AG04449 (cell line): ENCODE data around the gene ADCY10.

ENCODE experiments used
- CTCF ChIA-PET: fragments of 350-600 bp; formaldehyde crosslinking; extraction: SDS; loops from one replicate; lab custom pipeline; 2021; ENCODE audit warnings: antibody characterized with exemption; lab: Yijun Ruan, JAX
- POLR2A ChIA-PET: fragments of 400-600, 350-600 bp; formaldehyde crosslinking; extraction: SDS; loops from one replicate; lab custom pipeline; 2020; ENCODE audit warnings: antibody characterized with exemption, inconsistent platforms; lab: Yijun Ruan, JAX
- DNase-seq: peaks from one replicate; pipeline ENCODE4 v3.0.0-alpha.2; 2010; ENCODE audit warnings: low read depth, low spot score
- H3K4me3 ChIP-seq: 2 replicates; pipeline ENCODE4 v1.5.1; 2011; ENCODE audit warnings: low read depth, mild to moderate bottlenecking, control low read depth, low read length
- CTCF ChIP-seq: IDR thresholded peaks from one replicate; pipeline ENCODE4 v1.5.1; 2011; ENCODE audit warnings: mild to moderate bottlenecking, moderate library complexity, low read length, control low read depth, inconsistent platforms; ENCODE audit not compliant: insufficient read depth; ENCODE audit errors: missing control alignments

ADCY10 gene

GRCh38 chr1:167789501-167789900 lies 124.4 kb downstream of the ADCY10 start:
- ChIA-PET CTCF (interaction anchor here (2.2 kb wide), 1 partner anchor 13 kb away, joined by 13 read pairs; no protein-coding TSS in a partner anchor), POLR2A (no interaction called here)
- no peak for TF ChIP-seq CTCF
- DNase-seq: no peak
- H3K4me3 ChIP-seq: no peak overlapping the region

GRCh38 chr1:167786502-167786901 lies 127.4 kb downstream of the ADCY10 start:
- TF ChIP-seq CTCF: no peak
- DNase-seq: no peak
- POLR2A ChIA-PET: interaction anchor here (0.9 kb wide), 1 partner anchor 10 kb away, joined by 3 read pairs; no protein-coding TSS in a partner anchor
- no peak overlapping the region for H3K4me3 ChIP-seq
- CTCF ChIA-PET: interaction anchor here (1.0 kb wide), 1 partner anchor 14 kb away, joined by 3 read pairs; no protein-coding TSS in a partner anchor

- ChIA-PET POLR2A (no interaction called here), CTCF (no interaction called here)
- H3K4me3 ChIP-seq: no peak overlapping the region
- no peak for DNase-seq
- no peak for TF ChIP-seq CTCF
Observed at GRCh38 chr1:167784876-167785550, 128.9 kb downstream of the ADCY10 start.

GRCh38 chr1:167782946-167783345 lies 131.0 kb downstream of the ADCY10 start:
- DNase-seq: no peak
- no peak for TF ChIP-seq CTCF
- CTCF ChIA-PET: interaction anchor here (0.8 kb wide), 1 partner anchor 20 kb away, joined by 3 read pairs; no protein-coding TSS in a partner anchor
- POLR2A ChIA-PET: no interaction called here
- H3K4me3 ChIP-seq: no peak overlapping the region

- TF ChIP-seq CTCF: no peak
- ChIA-PET CTCF (interaction anchor here (1.0 kb wide), 1 partner anchor 17 kb away, joined by 4 read pairs; no protein-coding TSS in a partner anchor), POLR2A (no interaction called here)
- H3K4me3 ChIP-seq: no peak overlapping the region
- no peak for DNase-seq
Observed at GRCh38 chr1:167781558-167781957, 132.4 kb downstream of the ADCY10 start.

GRCh38 chr1:167777269-167777650 lies 136.7 kb downstream of the ADCY10 start:
- no peak for DNase-seq
- ChIA-PET POLR2A (no interaction called here), CTCF (no interaction called here)

More at GRCh38 chr1:167777269-167777650, 136.7 kb downstream of the ADCY10 start:
- TF ChIP-seq CTCF: no peak
- H3K4me3 ChIP-seq: no peak overlapping the region
